ENCODE data around the gene SNAPC4.

DNA sequence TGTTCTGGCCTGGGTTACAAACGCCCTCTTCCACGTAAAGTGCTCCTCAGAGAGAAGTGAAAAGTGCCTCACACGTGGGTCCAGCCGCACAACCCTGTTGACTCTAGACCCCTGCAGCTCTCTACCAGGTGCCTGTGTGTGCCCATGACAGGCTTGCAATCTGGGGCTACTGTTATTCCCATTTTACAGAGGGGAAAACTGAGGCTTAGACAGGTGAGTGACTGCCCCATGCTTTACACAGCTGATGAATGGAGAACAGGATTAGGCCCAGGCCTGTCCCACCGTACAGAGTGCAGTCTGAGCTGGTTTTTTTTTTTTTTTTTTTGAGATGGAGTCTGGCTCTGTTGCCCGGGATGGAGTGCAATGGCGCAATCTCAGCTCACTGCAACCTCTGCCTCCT, 45.8 kb upstream of the SNAPC4 start:
- TF ChIP-seq, protein P1, sequence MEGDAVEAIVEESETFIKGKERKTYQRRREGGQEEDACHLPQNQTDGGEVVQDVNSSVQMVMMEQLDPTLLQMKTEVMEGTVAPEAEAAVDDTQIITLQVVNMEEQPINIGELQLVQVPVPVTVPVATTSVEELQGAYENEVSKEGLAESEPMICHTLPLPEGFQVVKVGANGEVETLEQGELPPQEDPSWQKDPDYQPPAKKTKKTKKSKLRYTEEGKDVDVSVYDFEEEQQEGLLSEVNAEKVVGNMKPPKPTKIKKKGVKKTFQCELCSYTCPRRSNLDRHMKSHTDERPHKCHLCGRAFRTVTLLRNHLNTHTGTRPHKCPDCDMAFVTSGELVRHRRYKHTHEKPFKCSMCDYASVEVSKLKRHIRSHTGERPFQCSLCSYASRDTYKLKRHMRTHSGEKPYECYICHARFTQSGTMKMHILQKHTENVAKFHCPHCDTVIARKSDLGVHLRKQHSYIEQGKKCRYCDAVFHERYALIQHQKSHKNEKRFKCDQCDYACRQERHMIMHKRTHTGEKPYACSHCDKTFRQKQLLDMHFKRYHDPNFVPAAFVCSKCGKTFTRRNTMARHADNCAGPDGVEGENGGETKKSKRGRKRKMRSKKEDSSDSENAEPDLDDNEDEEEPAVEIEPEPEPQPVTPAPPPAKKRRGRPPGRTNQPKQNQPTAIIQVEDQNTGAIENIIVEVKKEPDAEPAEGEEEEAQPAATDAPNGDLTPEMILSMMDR (conservative IDR thresholded peaks at IDR 0.05 in 1 of 2, IDR thresholded peaks at IDR 0.05 in 1 of 2; ENCODE audit: low read depth in 1 of 2, low read length in 2 of 2): no peak
- no peak for TF ChIP-seq EZH2 (IDR thresholded peaks at IDR 0.05; ENCODE audit: low read length, missing control alignments)
